Measurements from ENCODE around the gene METTL22.

METTL22 gene

DNA sequence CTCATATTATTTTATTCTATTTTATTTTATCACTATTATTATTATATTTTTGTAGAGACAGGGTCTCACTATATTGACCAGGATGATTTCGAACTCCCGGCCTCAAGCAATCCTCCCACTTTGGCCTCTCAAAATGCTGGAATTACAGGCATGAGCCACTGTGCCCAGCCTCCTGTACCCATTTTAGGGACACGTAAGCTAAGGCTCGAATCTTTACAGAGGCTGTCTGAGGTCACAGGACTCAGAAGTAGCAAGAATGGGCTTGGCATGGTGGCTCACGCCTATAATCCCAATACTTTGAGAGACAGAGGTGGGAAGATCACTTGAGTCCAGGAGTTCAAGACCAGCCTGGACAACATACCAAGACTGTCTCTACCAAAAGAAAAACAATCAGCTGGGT, 40.2 kb downstream of the METTL22 start:
- Mint-ChIP-seq H3K4me1 (peaks cover 8% of the 10 kb centered on the region), H3K36me3 (peaks cover 6% of the 10 kb centered on the region), H3K27me3 (no peaks in the 10 kb centered on the region), H3K9me3 (no peaks in the 10 kb centered on the region), H3K4me3 (no peak overlapping the region), H3K27ac (no peak overlapping the region)
- ATAC-seq: no peak

DNA sequence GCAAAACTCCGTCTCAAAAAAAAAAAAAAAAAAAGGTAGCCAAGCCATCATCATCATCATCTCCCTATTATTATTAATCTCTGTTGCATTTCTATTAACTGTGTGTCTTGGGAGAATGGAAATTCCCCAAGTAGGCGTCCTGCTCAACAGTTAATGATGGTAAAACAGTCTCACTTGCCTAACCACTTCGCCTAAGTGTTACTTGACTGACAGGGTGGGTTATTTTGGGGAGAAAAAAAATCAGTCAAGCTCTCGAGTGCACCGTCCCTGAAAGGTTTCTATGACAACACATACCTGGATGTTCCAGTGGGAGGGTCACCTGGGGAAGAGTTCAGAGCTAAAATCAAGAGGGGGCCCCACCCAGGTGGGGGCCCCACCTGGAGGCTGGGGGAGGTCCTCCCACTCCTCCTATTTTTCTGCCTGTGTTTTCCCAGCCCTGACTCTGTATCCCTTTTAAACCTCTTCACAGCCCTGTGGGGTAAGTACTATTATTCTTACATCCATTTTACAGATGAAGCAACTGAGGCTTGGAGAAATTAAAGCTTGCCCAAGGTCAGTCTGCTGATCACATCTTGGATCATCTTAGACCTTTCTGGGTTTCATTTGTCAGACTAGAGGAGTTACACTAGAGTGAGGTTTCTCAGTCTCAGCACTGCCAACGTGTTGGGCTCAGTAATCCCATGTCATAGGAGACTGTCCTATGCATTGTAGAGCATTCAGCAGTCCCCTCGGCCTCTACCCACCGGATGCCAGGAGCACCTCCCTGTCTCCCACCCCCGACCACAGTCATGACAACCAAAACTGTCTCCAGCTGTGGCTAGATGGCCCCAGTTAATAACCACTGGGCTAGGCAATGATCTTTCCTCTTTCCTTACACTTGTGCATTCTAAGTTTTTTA, 41.9 kb downstream of the METTL22 start:
- no peaks in the 10 kb centered on the region for H3K9me3 Mint-ChIP-seq
- H3K27ac Mint-ChIP-seq: no peak overlapping the region
- H3K36me3 Mint-ChIP-seq: peaks cover 19% of the 10 kb centered on the region
- H3K4me3 Mint-ChIP-seq: no peak overlapping the region
- H3K27me3 Mint-ChIP-seq: no peaks in the 10 kb centered on the region
- ATAC-seq: no peak
- peaks cover 8% of the 10 kb centered on the region for H3K4me1 Mint-ChIP-seq

DNA sequence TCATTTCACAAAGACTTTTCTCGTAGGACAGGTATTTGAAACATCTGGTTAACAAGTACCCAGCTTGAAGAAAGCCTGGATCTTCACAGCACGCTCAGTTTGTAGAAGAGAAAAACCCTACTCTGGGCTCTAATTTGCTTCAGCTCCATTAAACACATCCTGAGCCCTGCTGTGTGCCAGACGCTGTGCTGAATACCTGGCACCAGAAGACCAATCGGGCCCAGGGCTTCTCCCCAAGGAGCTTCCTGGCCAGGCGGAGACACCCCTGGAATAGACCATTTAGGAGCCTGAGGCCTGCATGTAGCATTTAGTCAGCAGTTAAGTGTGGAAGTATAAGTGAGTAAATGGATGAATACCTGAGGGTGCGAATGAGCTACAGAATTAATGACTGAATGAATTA, 44.0 kb downstream of the METTL22 start:
- ATAC-seq: no peak
- peaks cover 6% of the 10 kb centered on the region for H3K4me1 Mint-ChIP-seq
- H3K27me3 Mint-ChIP-seq: no peaks in the 10 kb centered on the region
- H3K9me3 Mint-ChIP-seq: no peaks in the 10 kb centered on the region
- peaks cover 19% of the 10 kb centered on the region for H3K36me3 Mint-ChIP-seq
- H3K27ac Mint-ChIP-seq: no peak overlapping the region
- H3K4me3 Mint-ChIP-seq: no peak overlapping the region

DNA sequence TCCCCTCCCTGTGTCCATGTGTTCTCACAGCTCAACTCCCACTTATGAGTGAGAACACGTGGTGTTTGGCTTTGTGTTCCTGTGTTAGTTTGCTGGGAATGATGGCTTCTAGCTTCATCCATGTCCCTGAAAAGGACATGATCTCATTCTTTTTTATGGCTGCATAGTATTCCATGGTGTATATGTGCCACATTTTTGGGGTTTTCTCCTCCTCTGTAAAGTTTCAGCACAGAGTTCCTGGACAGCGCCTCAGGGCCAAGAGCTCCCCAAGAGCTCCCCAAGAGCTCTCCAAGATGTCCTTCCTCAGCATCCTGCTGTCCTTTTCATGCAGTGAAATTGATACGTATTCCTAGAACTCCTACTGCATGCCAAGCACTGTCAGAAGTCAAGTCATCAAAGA, 46.0 kb downstream of the METTL22 start:
- Mint-ChIP-seq H3K9me3 (no peaks in the 10 kb centered on the region), H3K4me1 (no peaks in the 10 kb centered on the region), H3K36me3 (peaks cover 19% of the 10 kb centered on the region), H3K4me3 (no peak overlapping the region), H3K27me3 (no peaks in the 10 kb centered on the region), H3K27ac (no peak overlapping the region)
- no peak for ATAC-seq

DNA sequence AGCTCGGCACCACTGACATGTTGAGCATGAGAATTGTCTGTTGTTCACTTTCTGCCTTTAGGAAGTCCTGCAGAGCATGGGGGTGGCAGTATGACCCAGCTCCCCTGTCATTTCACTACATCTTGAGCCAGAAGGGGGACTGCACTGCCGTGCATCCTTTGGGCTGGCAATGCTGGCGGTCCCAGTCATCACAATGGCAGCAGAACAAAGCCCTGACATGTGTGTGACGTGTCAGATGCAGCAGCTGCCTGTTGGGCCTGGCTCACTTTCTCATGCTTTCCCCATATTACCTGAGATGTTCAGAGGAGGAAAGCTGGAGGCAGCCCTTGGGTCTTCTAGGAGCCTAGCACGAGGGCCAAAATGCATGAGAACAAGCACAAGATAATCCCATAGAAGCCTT, 46.6 kb downstream of the METTL22 start:
- no peaks in the 10 kb centered on the region for H3K9me3 Mint-ChIP-seq
- no peaks in the 10 kb centered on the region for H3K4me1 Mint-ChIP-seq
- no peak overlapping the region for H3K4me3 Mint-ChIP-seq
- no peak overlapping the region for H3K27ac Mint-ChIP-seq
- no peak for ATAC-seq
- no peaks in the 10 kb centered on the region for H3K27me3 Mint-ChIP-seq
- peaks cover 19% of the 10 kb centered on the region for H3K36me3 Mint-ChIP-seq

DNA sequence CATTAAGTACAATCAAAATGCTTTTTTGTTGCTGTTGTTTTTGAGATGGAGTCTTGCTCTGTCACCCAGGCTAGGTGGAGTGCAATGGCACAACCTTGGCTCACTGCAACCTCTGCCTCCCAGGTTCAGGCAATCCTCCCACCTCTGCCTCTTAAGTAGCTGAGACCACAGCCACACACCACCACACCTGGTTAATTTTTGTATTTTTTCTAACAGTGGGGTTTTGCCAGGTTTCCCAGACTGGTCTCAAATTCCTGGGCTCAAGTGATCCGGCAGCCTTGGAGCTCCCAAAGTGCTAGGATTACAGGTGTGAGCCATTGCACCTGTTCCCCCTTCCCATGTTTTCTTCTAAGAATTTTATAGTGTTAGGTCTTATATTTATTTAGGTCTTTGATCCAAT, 48.0 kb downstream of the METTL22 start:
- H3K4me1 Mint-ChIP-seq: peaks cover 7% of the 10 kb centered on the region
- H3K9me3 Mint-ChIP-seq: no peaks in the 10 kb centered on the region
- H3K36me3 Mint-ChIP-seq: peaks cover 19% of the 10 kb centered on the region
- no peak overlapping the region for H3K4me3 Mint-ChIP-seq
- no peaks in the 10 kb centered on the region for H3K27me3 Mint-ChIP-seq
- no peak overlapping the region for H3K27ac Mint-ChIP-seq
- ATAC-seq: no peak

DNA sequence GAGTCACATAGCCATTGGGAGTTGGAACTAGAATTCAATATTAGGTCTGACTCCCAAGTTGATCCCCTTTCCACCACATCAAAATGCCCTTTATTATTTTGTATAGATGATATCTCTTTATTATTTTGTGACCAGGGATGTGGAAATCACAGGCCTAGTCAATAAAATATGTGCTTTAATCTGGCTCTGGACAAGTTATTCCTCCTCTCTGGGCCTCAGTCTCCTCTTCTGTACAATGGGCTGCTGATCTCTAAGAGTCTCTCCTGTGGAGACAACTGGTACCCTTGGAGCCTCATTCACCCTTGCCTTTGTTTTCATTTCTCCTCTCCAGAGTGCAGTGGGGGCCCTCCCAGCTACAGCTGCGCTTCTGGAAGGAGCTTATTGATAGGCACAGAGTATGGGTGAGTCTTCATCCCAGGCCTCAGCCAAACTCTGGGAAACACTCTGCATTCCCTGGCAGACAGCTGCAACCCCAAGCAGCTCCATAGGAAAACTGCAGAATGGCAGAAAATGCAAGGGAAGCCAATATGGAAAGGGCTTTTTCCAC, 48.6 kb downstream of the METTL22 start:
- Mint-ChIP-seq H3K27me3 (no peaks in the 10 kb centered on the region), H3K27ac (no peak overlapping the region), H3K4me3 (no peak overlapping the region), H3K36me3 (peaks cover 19% of the 10 kb centered on the region), H3K9me3 (no peaks in the 10 kb centered on the region), H3K4me1 (peaks cover 11% of the 10 kb centered on the region)
- no peak for ATAC-seq

DNA sequence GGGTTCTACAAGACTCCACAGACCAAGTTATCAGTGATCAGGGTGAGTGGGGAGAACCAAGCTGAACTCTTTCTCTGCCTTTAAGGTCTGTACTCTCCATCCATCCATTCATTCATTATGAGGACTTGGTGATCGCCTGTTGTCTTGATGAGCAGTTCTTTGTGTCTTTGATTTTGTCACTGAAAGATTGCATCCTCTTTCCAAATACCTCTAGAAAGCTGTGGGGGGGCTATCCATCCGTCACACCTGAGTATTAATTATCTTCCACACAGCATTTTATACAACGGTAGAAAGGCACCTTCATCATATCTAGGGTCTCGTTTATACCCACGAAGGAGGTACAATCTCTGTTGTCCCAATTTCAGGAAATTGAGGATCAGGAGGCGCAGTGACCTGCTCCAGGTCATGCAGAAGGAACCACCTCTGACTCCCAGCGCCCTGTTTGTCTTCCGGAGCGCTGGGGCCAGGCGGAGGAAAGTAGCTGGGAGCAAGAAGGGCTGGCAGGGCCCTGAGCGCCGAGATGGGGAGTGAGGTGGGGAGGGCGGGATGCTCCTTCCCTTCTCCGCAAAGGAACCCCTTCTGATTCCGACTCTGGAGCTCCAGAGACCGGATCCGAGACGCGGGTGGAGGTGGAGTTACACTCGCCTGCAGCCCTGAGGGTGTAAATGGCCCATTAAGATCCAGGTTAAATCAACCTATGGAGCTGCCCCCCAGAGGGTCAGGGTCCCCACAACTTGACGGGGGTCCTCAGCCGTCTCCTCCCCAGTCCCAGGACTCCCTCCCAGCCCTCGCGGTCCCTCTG, 52.3 kb downstream of the METTL22 start:
- no peaks in the 10 kb centered on the region for H3K9me3 Mint-ChIP-seq
- H3K4me1 Mint-ChIP-seq: peaks cover 29% of the 10 kb centered on the region
- H3K4me3 Mint-ChIP-seq: peak overlapping the region; percentile 95
- H3K36me3 Mint-ChIP-seq: peaks cover 9% of the 10 kb centered on the region
- peak overlapping the region; percentile 85 for H3K27ac Mint-ChIP-seq
- H3K27me3 Mint-ChIP-seq: no peaks in the 10 kb centered on the region
- ATAC-seq: no peak

DNA sequence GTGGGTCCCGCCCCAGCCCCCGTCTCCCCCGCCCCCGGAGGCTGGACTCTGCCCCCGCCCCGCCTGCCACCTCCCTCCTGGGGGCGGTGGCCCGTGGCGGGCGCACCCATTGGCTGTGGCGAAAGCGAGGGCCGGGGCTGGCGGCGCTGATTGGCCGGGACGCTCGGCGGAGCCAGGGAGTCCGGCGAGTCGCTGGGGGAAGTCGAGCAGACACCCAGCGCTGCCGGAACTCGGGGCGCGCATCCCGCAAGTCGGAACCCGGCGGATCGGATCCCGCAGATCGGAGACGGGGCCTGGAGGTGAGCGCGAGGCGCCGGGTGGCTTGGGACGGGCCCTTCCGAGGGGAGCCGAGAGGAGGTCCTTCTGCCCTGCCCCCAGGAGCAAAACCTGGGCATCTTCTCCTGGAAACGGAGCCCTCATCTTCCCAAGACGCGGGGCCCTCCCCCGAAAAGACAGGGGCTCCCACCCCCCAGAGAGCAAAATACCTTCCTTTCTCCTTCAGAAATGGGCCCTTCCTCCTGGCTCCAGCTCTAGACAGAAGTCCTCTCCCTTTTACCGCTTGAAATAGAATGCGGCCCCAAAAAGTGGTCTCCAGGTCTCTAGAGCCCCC, 53.0 kb downstream of the METTL22 start, which contains the start of gene ABAT:
TSS of gene ABAT (plus strand) at position 205 of the 610 bp plus-strand sequence. CDS start 61,123 bp downstream, outside the sequence.
- Mint-ChIP-seq H3K9me3 (no peaks in the 10 kb centered on the region), H3K27ac (peak within 1 kb of the TSS; percentile 85), H3K4me3 (peak within 1 kb of the TSS; percentile 95), H3K36me3 (peaks cover 14% of the 10 kb centered on the region), H3K27me3 (no peaks in the 10 kb centered on the region), H3K4me1 (peaks cover 30% of the 10 kb centered on the region)
- ATAC-seq: peak; percentile 99

DNA sequence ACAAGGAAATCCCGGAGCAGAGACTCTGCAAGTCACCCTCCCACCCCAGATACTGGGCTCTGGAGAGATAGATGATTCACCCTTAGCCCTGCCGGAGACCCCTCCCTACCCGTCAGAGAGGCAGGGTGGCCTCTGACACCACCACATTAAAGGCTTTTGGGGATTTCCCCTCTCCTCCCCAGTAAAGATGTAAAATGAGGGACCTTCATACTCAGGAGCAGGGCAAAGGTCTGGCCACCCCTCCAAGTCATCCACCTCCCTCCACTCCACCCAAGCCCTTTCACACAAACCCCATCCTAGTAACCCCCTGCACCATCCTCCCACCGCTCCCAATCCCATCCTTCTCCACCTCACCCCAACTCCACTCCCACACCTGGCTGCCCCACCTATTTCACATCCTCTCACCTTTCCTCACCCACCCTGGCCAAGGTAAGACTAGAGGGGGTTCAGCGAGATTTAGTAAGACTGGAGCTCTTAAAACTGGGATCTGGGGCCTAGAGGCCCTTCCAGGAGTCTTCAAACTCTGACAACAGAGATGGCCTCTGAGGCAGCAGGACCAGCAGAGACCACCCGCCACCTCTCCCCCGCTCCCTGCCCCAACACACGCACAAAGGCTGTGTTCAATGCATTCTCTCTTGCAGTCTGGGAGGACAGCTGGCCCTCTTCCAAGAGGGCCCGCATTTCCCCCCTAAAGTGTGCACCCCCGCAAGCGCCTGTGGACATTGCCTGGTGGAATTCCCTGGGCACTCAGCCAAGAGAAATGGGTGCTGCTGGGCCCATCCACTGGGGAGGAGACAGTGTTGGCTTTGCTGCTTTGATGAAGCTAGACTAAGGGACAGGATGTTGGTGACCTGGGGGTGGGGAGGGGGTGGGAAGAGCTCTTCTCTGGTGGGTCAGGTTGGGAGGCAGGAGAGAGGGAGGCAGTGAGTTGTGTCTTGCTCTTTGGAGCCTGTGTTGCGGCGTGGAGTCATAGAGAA, 54.0 kb downstream of the METTL22 start:
- H3K36me3 Mint-ChIP-seq: peaks cover 23% of the 10 kb centered on the region
- H3K27ac Mint-ChIP-seq: peak overlapping the region; percentile 85
- H3K4me3 Mint-ChIP-seq: peak overlapping the region; percentile 95
- peak; percentile 1 for ATAC-seq
- H3K27me3 Mint-ChIP-seq: no peaks in the 10 kb centered on the region
- peaks cover 6% of the 10 kb centered on the region for H3K9me3 Mint-ChIP-seq
- peaks cover 39% of the 10 kb centered on the region for H3K4me1 Mint-ChIP-seq

DNA sequence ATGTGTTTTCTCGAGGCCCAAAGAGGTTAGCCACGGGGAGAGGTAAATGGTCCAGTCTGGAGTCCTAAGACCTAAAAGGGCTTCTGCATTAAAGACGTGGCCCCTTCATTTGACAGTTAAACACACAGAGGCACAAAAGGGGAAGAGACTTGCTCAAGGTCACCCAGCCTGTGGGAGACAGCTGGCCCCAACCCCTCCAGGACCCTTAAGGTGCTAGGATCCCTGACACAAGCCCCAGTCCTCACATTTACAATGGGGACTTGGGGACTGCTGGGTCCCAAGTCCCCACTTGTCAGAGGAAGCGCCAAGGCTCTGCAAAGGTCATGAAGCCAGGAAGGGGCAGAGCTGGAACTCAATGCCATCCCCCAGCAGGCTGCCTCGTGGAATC, 54.7 kb downstream of the METTL22 start:
- no peak for ATAC-seq
- peak overlapping the region; percentile 85 for H3K27ac Mint-ChIP-seq
- H3K9me3 Mint-ChIP-seq: peaks cover 6% of the 10 kb centered on the region
- peak overlapping the region; percentile 95 for H3K4me3 Mint-ChIP-seq
- H3K36me3 Mint-ChIP-seq: peaks cover 23% of the 10 kb centered on the region
- H3K4me1 Mint-ChIP-seq: peaks cover 41% of the 10 kb centered on the region
- no peaks in the 10 kb centered on the region for H3K27me3 Mint-ChIP-seq

DNA sequence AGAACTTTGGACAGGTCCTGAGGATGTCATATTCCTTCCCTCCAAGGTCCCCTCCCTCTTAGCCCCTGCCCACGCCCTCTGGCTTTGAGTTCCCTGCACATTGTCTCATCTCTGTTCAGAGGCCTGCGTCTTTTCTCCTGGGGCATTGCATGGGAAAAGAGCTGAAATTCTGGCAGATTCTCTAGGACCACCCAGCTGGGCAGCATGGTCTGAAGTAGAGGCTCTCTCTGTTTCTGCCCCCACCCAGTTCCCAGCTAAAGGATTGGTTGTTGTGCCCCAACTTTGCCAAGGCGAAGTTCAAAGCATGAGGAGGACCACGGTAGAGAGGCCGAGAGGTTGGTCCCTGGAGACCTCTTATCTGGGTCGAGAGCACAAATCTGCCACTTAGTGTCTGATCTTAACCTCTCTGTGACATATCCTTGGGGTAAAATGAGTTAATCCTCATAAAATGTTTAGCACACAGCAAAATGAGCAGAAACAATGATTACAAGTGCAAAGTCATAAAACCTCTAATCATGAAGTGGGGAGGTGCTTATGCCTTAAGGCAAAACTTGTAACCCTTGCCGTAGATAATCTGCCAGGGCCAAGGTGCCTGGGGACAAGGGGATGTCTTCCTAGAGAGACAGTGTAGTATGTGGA, 55.4 kb downstream of the METTL22 start:
- Mint-ChIP-seq H3K27ac (peak overlapping the region; percentile 85), H3K27me3 (no peaks in the 10 kb centered on the region), H3K36me3 (peaks cover 23% of the 10 kb centered on the region)

DNA sequence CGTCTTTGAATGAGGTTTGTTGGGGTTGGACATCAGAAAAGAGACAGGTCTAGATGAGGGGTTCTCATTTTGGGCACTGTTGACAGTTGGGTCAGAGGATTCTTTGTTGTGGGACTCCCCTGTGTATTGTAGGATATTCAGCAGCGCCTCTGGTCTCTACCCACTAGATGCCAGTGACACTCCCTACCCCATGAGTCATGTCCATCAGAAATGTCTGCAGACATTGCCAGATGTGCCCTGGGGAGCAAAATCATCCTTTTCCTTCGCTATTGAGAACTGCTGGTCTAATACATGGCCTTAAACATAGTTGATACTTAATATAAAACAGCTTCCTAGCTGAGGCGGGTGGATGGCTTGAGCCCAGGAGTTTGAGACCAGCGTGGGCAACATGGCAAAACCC, 56.0 kb downstream of the METTL22 start:
- H3K27me3 Mint-ChIP-seq: no peaks in the 10 kb centered on the region
- H3K9me3 Mint-ChIP-seq: peaks cover 6% of the 10 kb centered on the region
- H3K4me3 Mint-ChIP-seq: no peak overlapping the region
- H3K36me3 Mint-ChIP-seq: peaks cover 23% of the 10 kb centered on the region
- H3K27ac Mint-ChIP-seq: no peak overlapping the region
- peaks cover 41% of the 10 kb centered on the region for H3K4me1 Mint-ChIP-seq
- ATAC-seq: no peak

More for the DNA sequence above, 55.4 kb downstream of the METTL22 start:
- Mint-ChIP-seq H3K4me1 (peaks cover 41% of the 10 kb centered on the region), H3K9me3 (peaks cover 6% of the 10 kb centered on the region), H3K4me3 (no peak overlapping the region)
- no peak for ATAC-seq
